Measurements from ENCODE around the gene HS3ST5. TPM values are rescaled to one million over a fixed set of nuclear protein-coding genes. Genes with fewer than 3 reads are reported as not detected.
"Not testable (repeated sequence)": the region's sequence is repeated elsewhere in the genome, so short reads cannot be mapped to it uniquely, and the experiment has no call there.

The HS3ST5 gene
- total RNA-seq, 1 experiment from 2014 or later = not detected

DNA sequence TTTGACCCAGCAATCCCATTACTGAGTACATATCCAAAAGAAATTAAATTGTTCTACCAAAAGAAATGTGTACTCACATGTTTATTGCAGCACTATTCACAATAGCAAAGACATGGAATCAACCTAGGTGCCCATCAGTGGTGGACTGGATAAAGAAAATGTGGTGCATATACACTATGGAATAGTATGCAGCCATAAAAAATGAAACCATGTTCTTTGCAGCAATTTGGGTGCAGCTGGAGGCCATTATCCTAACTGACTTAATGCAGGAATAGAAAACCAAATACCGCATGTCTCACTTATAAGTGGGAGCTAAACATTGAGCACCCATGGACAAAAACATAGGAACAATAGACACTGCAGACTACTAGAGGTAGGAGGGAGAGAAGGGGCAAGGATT is 262.4 kb downstream of the HS3ST5 start:
- H3K4me1 ChIP-seq (ENCODE audit: control insufficient read depth in 1 of 2, insufficient read depth in 2 of 2, low read length in 2 of 2); POLR2A ChIA-PET; H3K9ac ChIP-seq (ENCODE audit: low read length); H3K27ac ChIP-seq (ENCODE audit: low read depth, low read length); H3K9me3 ChIP-seq (ENCODE audit: control insufficient read depth in 1 of 2, insufficient read depth in 1 of 2, low read depth in 1 of 2, low read length in 2 of 2); H3K27me3 ChIP-seq (ENCODE audit: insufficient read depth, low read length); H3K79me2 ChIP-seq (ENCODE audit: insufficient read depth, low read length); ATAC-seq; DNase-seq (ENCODE audit: low read depth, low spot score); H2AFZ ChIP-seq (ENCODE audit: low read depth, low read length, poor library complexity, severe bottlenecking); intact Hi-C loops (cut with micrococcal nuclease); H3K4me3 ChIP-seq (replicated peaks in 1 of 2; ENCODE audit: low read depth in 1 of 2, low read length in 2 of 2); CTCF ChIA-PET; RAD21 ChIA-PET (ENCODE audit: low non-redundant PET in 1 of 2, low total read pairs in 2 of 2, uncharacterized antibody in 2 of 2, unreplicated experiment in 2 of 2); H3K36me3 ChIP-seq (ENCODE audit: control insufficient read depth in 1 of 2, insufficient read depth in 2 of 2, low read length in 2 of 2); BruUV-seq (replicated peaks); H3K9me2 ChIP-seq (ENCODE audit: insufficient read depth); H4K20me1 ChIP-seq (ENCODE audit: insufficient read depth); H3K4me2 ChIP-seq (ENCODE audit: low read length): not testable (repeated sequence)

DNA sequence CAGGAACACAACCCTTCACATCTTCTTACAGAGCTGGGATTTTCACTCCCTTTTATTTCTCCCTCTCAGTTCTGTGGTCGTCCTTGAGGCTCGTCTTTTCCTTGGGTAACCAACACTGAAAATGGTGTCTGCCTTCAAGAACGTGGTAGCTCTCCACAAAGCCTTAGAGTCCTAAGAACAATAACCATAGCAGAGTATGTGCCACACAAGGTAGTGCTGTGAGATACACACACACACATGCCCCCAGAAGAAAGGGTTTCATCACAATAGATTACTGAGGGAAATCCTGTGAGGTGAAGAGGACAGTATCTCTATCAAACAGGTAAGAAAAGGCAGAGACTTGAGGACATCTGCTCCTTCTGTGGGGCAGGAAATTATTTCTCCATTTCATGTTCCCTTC is 267.0 kb downstream of the HS3ST5 start:
- no peaks in the 10 kb centered on the region for H3K9me3 ChIP-seq (ENCODE audit: control insufficient read depth in 1 of 2, insufficient read depth in 1 of 2, low read depth in 1 of 2, low read length in 2 of 2)
- ChIA-PET CTCF (no interaction called here), POLR2A (no interaction called here), RAD21 (ENCODE audit: low non-redundant PET in 1 of 2, low total read pairs in 2 of 2, uncharacterized antibody in 2 of 2, unreplicated experiment in 2 of 2) (no interaction called here)
- H3K4me2 ChIP-seq (ENCODE audit: low read length) = no peak overlapping the region
- intact Hi-C loops (cut with micrococcal nuclease) = no loop called here
- no peak for ATAC-seq
- no peaks in the 10 kb centered on the region for H3K79me2 ChIP-seq (ENCODE audit: insufficient read depth, low read length)
- H3K36me3 ChIP-seq (ENCODE audit: control insufficient read depth in 1 of 2, insufficient read depth in 2 of 2, low read length in 2 of 2) = no peaks in the 10 kb centered on the region
- H3K4me3 ChIP-seq (replicated peaks in 1 of 2; ENCODE audit: low read depth in 1 of 2, low read length in 2 of 2) = no peak overlapping the region
- BruUV-seq (replicated peaks) = no TSS peak
- no peak for DNase-seq (ENCODE audit: low read depth, low spot score)
- no peak overlapping the region for H3K9ac ChIP-seq (ENCODE audit: low read length)
- H4K20me1 ChIP-seq (ENCODE audit: insufficient read depth) = no peaks in the 10 kb centered on the region
- H3K27me3 ChIP-seq (ENCODE audit: insufficient read depth, low read length) = no peaks in the 10 kb centered on the region
- H3K27ac ChIP-seq (ENCODE audit: low read depth, low read length) = no peak overlapping the region
- no peak overlapping the region for H2AFZ ChIP-seq (ENCODE audit: low read depth, low read length, poor library complexity, severe bottlenecking)
- H3K9me2 ChIP-seq (ENCODE audit: insufficient read depth) = 0 out of 2 replicates have a peak, but pooled peaks cover 4% of the 10 kb centered on the region
- H3K4me1 ChIP-seq (ENCODE audit: control insufficient read depth in 1 of 2, insufficient read depth in 2 of 2, low read length in 2 of 2) = no peaks in the 10 kb centered on the region
- TF ChIP-seq SIN3A (IDR thresholded peaks at IDR 0.05; ENCODE audit: low read depth) (no peak), POLR2A (IDR thresholded peaks at IDR 0.05; ENCODE audit: borderline replicate concordance, extremely low read depth, insufficient read depth, insufficient read length) (no peak), EZH2 (IDR thresholded peaks at IDR 0.05) (no peak), YY1 (IDR thresholded peaks at IDR 0.05; ENCODE audit: extremely low read depth, insufficient replicate concordance, low read depth, low read length) (no peak), SRF (IDR thresholded peaks at IDR 0.05; ENCODE audit: low read depth) (no peak), TCF7L2 (IDR thresholded peaks at IDR 0.05; ENCODE audit: borderline replicate concordance, extremely low read depth, insufficient read depth, insufficient read length) (no peak), EZH2phosphoT487 (IDR thresholded peaks at IDR 0.05; ENCODE audit: borderline replicate concordance) (no peak), ELF1 (IDR thresholded peaks at IDR 0.05; ENCODE audit: borderline replicate concordance, low read depth) (no peak), CBX3 (IDR thresholded peaks at IDR 0.05; ENCODE audit: low read depth) (no peak), RAD21 (IDR thresholded peaks at IDR 0.05; ENCODE audit: low read depth) (no peak), SP1 (IDR thresholded peaks at IDR 0.05; ENCODE audit: low read depth) (no peak), ZNF274 (IDR thresholded peaks at IDR 0.05; ENCODE audit: low read depth, low read length) (no peak), POLR2AphosphoS5 (IDR thresholded peaks at IDR 0.05; ENCODE audit: low read depth, low read length) (no peak), FOSL1 (IDR thresholded peaks at IDR 0.05; ENCODE audit: low read depth) (no peak)
- TF ChIP-seq, protein P1, sequence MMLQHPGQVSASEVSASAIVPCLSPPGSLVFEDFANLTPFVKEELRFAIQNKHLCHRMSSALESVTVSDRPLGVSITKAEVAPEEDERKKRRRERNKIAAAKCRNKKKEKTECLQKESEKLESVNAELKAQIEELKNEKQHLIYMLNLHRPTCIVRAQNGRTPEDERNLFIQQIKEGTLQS (IDR thresholded peaks at IDR 0.05) = no peak
- TF ChIP-seq, protein P2, sequence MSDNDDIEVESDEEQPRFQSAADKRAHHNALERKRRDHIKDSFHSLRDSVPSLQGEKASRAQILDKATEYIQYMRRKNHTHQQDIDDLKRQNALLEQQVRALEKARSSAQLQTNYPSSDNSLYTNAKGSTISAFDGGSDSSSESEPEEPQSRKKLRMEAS (IDR thresholded peaks at IDR 0.05) = no peak
- TF ChIP-seq, protein P3, sequence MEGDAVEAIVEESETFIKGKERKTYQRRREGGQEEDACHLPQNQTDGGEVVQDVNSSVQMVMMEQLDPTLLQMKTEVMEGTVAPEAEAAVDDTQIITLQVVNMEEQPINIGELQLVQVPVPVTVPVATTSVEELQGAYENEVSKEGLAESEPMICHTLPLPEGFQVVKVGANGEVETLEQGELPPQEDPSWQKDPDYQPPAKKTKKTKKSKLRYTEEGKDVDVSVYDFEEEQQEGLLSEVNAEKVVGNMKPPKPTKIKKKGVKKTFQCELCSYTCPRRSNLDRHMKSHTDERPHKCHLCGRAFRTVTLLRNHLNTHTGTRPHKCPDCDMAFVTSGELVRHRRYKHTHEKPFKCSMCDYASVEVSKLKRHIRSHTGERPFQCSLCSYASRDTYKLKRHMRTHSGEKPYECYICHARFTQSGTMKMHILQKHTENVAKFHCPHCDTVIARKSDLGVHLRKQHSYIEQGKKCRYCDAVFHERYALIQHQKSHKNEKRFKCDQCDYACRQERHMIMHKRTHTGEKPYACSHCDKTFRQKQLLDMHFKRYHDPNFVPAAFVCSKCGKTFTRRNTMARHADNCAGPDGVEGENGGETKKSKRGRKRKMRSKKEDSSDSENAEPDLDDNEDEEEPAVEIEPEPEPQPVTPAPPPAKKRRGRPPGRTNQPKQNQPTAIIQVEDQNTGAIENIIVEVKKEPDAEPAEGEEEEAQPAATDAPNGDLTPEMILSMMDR (IDR thresholded peaks at IDR 0.05 in 2 of 3, conservative IDR thresholded peaks at IDR 0.05 in 1 of 3; ENCODE audit: borderline replicate concordance in 1 of 3, insufficient read depth in 1 of 3, low read depth in 2 of 3, low read length in 2 of 3) = no peak
- TF ChIP-seq, protein P4, sequence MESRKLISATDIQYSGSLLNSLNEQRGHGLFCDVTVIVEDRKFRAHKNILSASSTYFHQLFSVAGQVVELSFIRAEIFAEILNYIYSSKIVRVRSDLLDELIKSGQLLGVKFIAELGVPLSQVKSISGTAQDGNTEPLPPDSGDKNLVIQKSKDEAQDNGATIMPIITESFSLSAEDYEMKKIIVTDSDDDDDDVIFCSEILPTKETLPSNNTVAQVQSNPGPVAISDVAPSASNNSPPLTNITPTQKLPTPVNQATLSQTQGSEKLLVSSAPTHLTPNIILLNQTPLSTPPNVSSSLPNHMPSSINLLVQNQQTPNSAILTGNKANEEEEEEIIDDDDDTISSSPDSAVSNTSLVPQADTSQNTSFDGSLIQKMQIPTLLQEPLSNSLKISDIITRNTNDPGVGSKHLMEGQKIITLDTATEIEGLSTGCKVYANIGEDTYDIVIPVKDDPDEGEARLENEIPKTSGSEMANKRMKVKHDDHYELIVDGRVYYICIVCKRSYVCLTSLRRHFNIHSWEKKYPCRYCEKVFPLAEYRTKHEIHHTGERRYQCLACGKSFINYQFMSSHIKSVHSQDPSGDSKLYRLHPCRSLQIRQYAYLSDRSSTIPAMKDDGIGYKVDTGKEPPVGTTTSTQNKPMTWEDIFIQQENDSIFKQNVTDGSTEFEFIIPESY (IDR thresholded peaks at IDR 0.05; ENCODE audit: extremely low read depth, insufficient replicate concordance, low read length) = no peak

Measured in HCT116 (cell line).